MM.1S (cell line): Measurements from ENCODE around the gene PLCB1.

Experiments used
- DNase-seq: peaks from one replicate; pipeline ENCODE4 v3.0.0-alpha.2; 2015
- H2AFZ ChIP-seq: fragments of 300-600 bp; sonication (generic); 2 replicates; pipeline ENCODE4 v1.6.0; 2016; ENCODE audit warnings: antibody characterized with exemption, low read length
- H3F3A ChIP-seq: fragments of 300-600 bp; sonication (generic); 2 replicates; pipeline ENCODE4 v1.6.1; 2016; ENCODE audit warnings: mild to moderate bottlenecking, antibody characterized with exemption, low read length, moderate library complexity, mixed read lengths; ENCODE audit not compliant: insufficient read depth
- H3K27ac ChIP-seq: fragments of 300-600 bp; sonication (generic); 2 replicates; pipeline ENCODE4 v1.5.1; 2016; ENCODE audit warnings: mild to moderate bottlenecking, low read length
- H3K27me3 ChIP-seq: fragments of 300-600 bp; sonication (generic); replicated peaks from 2 replicates; pipeline ENCODE4 v1.6.0; 2016; ENCODE audit warnings: low read length; ENCODE audit not compliant: insufficient read depth
- H3K36me3 ChIP-seq: fragments of 300-600 bp; sonication (generic); replicated peaks from 2 replicates; pipeline ENCODE4 v1.6.1; 2016; ENCODE audit warnings: mild to moderate bottlenecking, low read length, mixed read lengths; ENCODE audit not compliant: insufficient read depth
- H3K4me1 ChIP-seq: fragments of 300-600 bp; sonication (generic); 2 replicates; pipeline ENCODE4 v1.6.1; 2016; ENCODE audit warnings: low read length, mixed read lengths
- H3K4me2 ChIP-seq: fragments of 300-600 bp; sonication (generic); 2 replicates; pipeline ENCODE4 v1.6.0; 2016; ENCODE audit warnings: low read depth, low read length
- H3K4me3 ChIP-seq: fragments of 300-600 bp; sonication (generic); 2 replicates; pipeline ENCODE4 v1.5.1; 2016; ENCODE audit warnings: low read length, mixed read lengths
- H3K79me2 ChIP-seq: fragments of 300-600 bp; sonication (generic); 2 replicates; pipeline ENCODE4 v1.6.1; 2016; ENCODE audit warnings: mixed run types, low read length, mixed read lengths
- H3K9ac ChIP-seq: fragments of 300-600 bp; sonication (generic); 2 replicates; pipeline ENCODE4 v1.6.1; 2016; ENCODE audit warnings: low read length, mixed read lengths
- H3K9me2 ChIP-seq: fragments of 300-600 bp; sonication (generic); replicated peaks from 2 replicates; pipeline ENCODE4 v1.6.1; 2016; ENCODE audit warnings: mild to moderate bottlenecking, low read length, mixed read lengths; ENCODE audit not compliant: insufficient read depth
- H3K9me3 ChIP-seq: fragments of 300-600 bp; sonication (generic); replicated peaks from 2 replicates; pipeline ENCODE4 v1.6.1; 2016; ENCODE audit warnings: mild to moderate bottlenecking, low read length, mixed read lengths; ENCODE audit not compliant: insufficient read depth
- H4K20me1 ChIP-seq: fragments of 300-600 bp; sonication (generic); 2 replicates; pipeline ENCODE4 v1.6.1; 2016; ENCODE audit warnings: mild to moderate bottlenecking, low read length, moderate library complexity, mixed read lengths; ENCODE audit not compliant: insufficient read depth
- CTCF ChIP-seq: fragments of 300-600 bp; sonication (generic); IDR thresholded peaks from 2 replicates; pipeline ENCODE4 v1.5.1; 2016; ENCODE audit warnings: antibody characterized with exemption, low read length, mixed read lengths
- EZH2 ChIP-seq: fragments of 300-600 bp; sonication (generic); optimal IDR thresholded peaks from 2 replicates; pipeline ENCODE3; 2017; ENCODE audit warnings: low read depth, mild to moderate bottlenecking, antibody characterized with exemption, low read length, mixed read lengths
- EZH2phosphoT487 ChIP-seq: fragments of 300-600 bp; sonication (generic); IDR thresholded peaks from 2 replicates; pipeline ENCODE4 v1.6.1; 2018; ENCODE audit warnings: antibody characterized with exemption, low read length

PLCB1 gene

GRCh38 chr20:8242827-8243724 is 111.0 kb downstream of the PLCB1 start:
- H3K9me2 ChIP-seq = no peaks in the 10 kb centered on the region
- no peak overlapping the region for H3K4me3 ChIP-seq
- no peak overlapping the region for H3K9ac ChIP-seq
- no peaks in the 10 kb centered on the region for H3K27me3 ChIP-seq
- no peak overlapping the region for H3K27ac ChIP-seq
- no peaks in the 10 kb centered on the region for H3K79me2 ChIP-seq
- no peaks in the 10 kb centered on the region for H4K20me1 ChIP-seq
- no peaks in the 10 kb centered on the region for H3K36me3 ChIP-seq
- H3K4me1 ChIP-seq = no peaks in the 10 kb centered on the region
- H3K4me2 ChIP-seq = no peak overlapping the region
- TF ChIP-seq CTCF (no peak), EZH2phosphoT487 (no peak), EZH2 (no peak)
- H2AFZ ChIP-seq = no peak overlapping the region
- DNase-seq = no peak
- no peaks in the 10 kb centered on the region for H3K9me3 ChIP-seq
- no peaks in the 10 kb centered on the region for H3F3A ChIP-seq

- H3K9ac ChIP-seq = no peak overlapping the region
- H3K9me3 ChIP-seq = no peaks in the 10 kb centered on the region
- H3K4me2 ChIP-seq = no peak overlapping the region
- no peaks in the 10 kb centered on the region for H3K36me3 ChIP-seq
- no peak overlapping the region for H3K27ac ChIP-seq
- TF ChIP-seq EZH2 (no peak), EZH2phosphoT487 (no peak), CTCF (no peak)
- no peaks in the 10 kb centered on the region for H3K4me1 ChIP-seq
- no peaks in the 10 kb centered on the region for H3K27me3 ChIP-seq
- H2AFZ ChIP-seq = no peak overlapping the region
- DNase-seq = no peak
- no peaks in the 10 kb centered on the region for H3F3A ChIP-seq
- no peaks in the 10 kb centered on the region for H4K20me1 ChIP-seq
- no peak overlapping the region for H3K4me3 ChIP-seq
- no peaks in the 10 kb centered on the region for H3K79me2 ChIP-seq
- H3K9me2 ChIP-seq = no peaks in the 10 kb centered on the region
Measured at GRCh38 chr20:8244637-8245036, 112.6 kb downstream of the PLCB1 start.

DNA sequence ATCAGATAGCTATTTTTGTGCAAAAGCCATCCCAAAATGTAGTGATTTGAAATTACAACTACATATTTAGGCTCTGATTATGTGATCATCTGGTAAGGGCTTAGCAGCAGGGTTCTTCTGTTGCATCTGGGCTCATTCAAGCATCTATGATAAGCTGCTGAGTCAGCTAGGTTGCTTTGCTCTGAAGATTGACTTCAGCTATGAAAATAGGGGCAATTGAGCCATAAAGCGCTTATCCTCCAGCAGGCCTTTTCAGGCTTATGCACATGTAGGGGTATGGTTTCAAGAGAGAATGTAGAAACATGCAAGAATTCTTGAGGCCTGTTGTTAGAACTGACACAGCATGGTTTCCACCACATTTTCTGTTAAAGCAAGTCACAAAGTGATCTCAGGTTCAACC is 114.1 kb downstream of the PLCB1 start:
- Histone ChIP-seq H3K36me3 (no peaks in the 10 kb centered on the region), H3K9me3 (no peaks in the 10 kb centered on the region), H3K27ac (no peak overlapping the region), H3K9me2 (no peaks in the 10 kb centered on the region), H3K27me3 (no peaks in the 10 kb centered on the region), H3K9ac (no peak overlapping the region), H3F3A (no peaks in the 10 kb centered on the region), H3K4me1 (no peaks in the 10 kb centered on the region), H3K4me3 (no peak overlapping the region), H4K20me1 (no peaks in the 10 kb centered on the region), H3K4me2 (no peak overlapping the region), H3K79me2 (no peaks in the 10 kb centered on the region), H2AFZ (no peak overlapping the region)
- no peak for TF ChIP-seq CTCF
- TF ChIP-seq EZH2 = no peak
- no peak for TF ChIP-seq EZH2phosphoT487
- DNase-seq = no peak
